Stimulated activated memory B cell treated with anti-CD40 and anti-IgM and Interleukin-4, amounts not matched to agents 10 μg/mL and 1 μg/mL and 100 μg/mL, for 72 hours (primary cell): ENCODE data around the gene RPS25.
"Not testable (repeated sequence)": the region's sequence is repeated elsewhere in the genome, so short reads cannot be mapped to it uniquely, and the experiment has no call there.

Source experiments
- ATAC-seq: fragments of 150-1000 bp; cut with Tn5 transposase; 2 replicates; pipeline ENCODE4 v1.10.0; 2021
- H3K27ac Mint-ChIP-seq: one replicate; pipeline ENCODE4 v1.8.0; 2022; ENCODE audit warnings: mild to moderate bottlenecking, mixed read lengths
- H3K27me3 Mint-ChIP-seq: one replicate; pipeline ENCODE4 v1.8.0; 2022; ENCODE audit warnings: mixed read lengths
- H3K36me3 Mint-ChIP-seq: one replicate; pipeline ENCODE4 v1.8.0; 2022; ENCODE audit warnings: mixed read lengths
- H3K4me1 Mint-ChIP-seq: one replicate; pipeline ENCODE4 v1.8.0; 2022; ENCODE audit warnings: mixed read lengths
- H3K4me3 Mint-ChIP-seq: one replicate; pipeline ENCODE4 v1.8.0; 2022; ENCODE audit warnings: mild to moderate bottlenecking, moderate library complexity, mixed read lengths
- H3K9me3 Mint-ChIP-seq: one replicate; pipeline ENCODE4 v1.8.0; 2022; ENCODE audit warnings: mixed read lengths

Gene RPS25

GRCh38 chr11:119028346-119029068, 10.4 kb upstream of the RPS25 start:
- H3K27me3 Mint-ChIP-seq = no peaks in the 10 kb centered on the region
- H3K27ac Mint-ChIP-seq = peak overlapping the region; percentile 85
- no peaks in the 10 kb centered on the region for H3K9me3 Mint-ChIP-seq
- peaks cover 34% of the 10 kb centered on the region for H3K4me1 Mint-ChIP-seq
- no peak for ATAC-seq
- H3K36me3 Mint-ChIP-seq = peaks cover 22% of the 10 kb centered on the region
- H3K4me3 Mint-ChIP-seq = no peak overlapping the region

DNA sequence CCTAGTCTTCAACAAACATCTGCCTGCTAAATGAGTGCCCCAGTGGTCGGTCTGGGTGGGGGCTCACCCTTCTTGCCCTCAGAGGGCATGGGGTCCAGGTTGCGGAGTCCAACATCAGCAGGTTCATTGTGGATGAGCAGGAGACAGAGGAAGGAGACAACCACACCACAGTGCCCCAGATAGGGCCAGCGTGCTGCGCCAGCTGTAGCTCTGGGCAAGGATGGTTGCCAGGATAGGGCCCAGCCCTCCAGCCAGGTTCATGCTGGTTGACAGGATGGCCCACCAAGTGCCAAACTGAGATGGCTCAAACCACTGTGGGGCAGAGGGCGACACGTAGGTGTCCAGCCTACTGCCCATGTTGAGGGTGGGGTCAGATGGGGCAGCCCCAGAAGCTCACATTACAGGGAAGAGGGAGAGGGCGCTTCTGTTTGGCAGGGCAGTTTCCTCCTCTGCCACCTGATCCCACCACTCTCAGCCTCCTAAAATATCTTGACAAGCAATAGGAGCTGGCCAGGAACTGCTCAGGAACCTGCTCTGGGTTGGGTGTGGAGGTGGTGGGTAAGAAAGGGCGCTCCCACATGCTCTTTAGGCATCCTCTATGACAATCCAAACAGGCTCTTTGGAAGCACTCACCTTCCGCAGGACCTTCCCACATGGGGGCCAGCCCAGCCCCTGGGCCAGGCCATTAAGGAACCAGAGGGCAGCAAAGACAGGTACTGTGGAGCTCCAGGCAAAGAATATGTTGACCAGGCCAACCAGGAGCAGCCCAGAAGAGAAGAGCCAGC, 9.6 kb upstream of the RPS25 start:
- Mint-ChIP-seq H3K36me3 (peaks cover 29% of the 10 kb centered on the region), H3K4me3 (no peak overlapping the region), H3K27me3 (no peaks in the 10 kb centered on the region), H3K4me1 (peaks cover 38% of the 10 kb centered on the region), H3K9me3 (no peaks in the 10 kb centered on the region), H3K27ac (no peak overlapping the region)
- ATAC-seq = no peak

GRCh38 chr11:119026970-119027369, 8.8 kb upstream of the RPS25 start:
- Mint-ChIP-seq H3K9me3 (no peaks in the 10 kb centered on the region), H3K4me1 (peaks cover 38% of the 10 kb centered on the region), H3K4me3 (no peak overlapping the region), H3K27ac (no peak overlapping the region), H3K27me3 (no peaks in the 10 kb centered on the region), H3K36me3 (peaks cover 35% of the 10 kb centered on the region)
- ATAC-seq = no peak

- Mint-ChIP-seq H3K27me3 (no peaks in the 10 kb centered on the region), H3K9me3 (no peaks in the 10 kb centered on the region), H3K36me3 (peaks cover 41% of the 10 kb centered on the region), H3K4me1 (peaks cover 38% of the 10 kb centered on the region), H3K27ac (no peak overlapping the region), H3K4me3 (no peak overlapping the region)
- ATAC-seq = no peak
Observed at GRCh38 chr11:119025978-119026766, 8.0 kb upstream of the RPS25 start.

- Mint-ChIP-seq H3K27ac (no peak overlapping the region), H3K4me3 (no peak overlapping the region), H3K27me3 (no peaks in the 10 kb centered on the region), H3K9me3 (no peaks in the 10 kb centered on the region), H3K4me1 (peaks cover 38% of the 10 kb centered on the region), H3K36me3 (peaks cover 41% of the 10 kb centered on the region)
- no peak for ATAC-seq
Observed at GRCh38 chr11:119025541-119025940, 7.4 kb upstream of the RPS25 start.

- Mint-ChIP-seq H3K9me3 (no peaks in the 10 kb centered on the region), H3K4me3 (no peak overlapping the region), H3K36me3 (peaks cover 43% of the 10 kb centered on the region), H3K4me1 (peaks cover 41% of the 10 kb centered on the region), H3K27ac (no peak overlapping the region), H3K27me3 (no peaks in the 10 kb centered on the region)
- ATAC-seq = no peak
Observed at GRCh38 chr11:119025099-119025473, 6.9 kb upstream of the RPS25 start.

- peaks cover 40% of the 10 kb centered on the region for H3K4me1 Mint-ChIP-seq
- ATAC-seq = no peak
- no peak overlapping the region for H3K4me3 Mint-ChIP-seq
- no peaks in the 10 kb centered on the region for H3K27me3 Mint-ChIP-seq
- peaks cover 47% of the 10 kb centered on the region for H3K36me3 Mint-ChIP-seq
- H3K9me3 Mint-ChIP-seq = no peaks in the 10 kb centered on the region
- H3K27ac Mint-ChIP-seq = peak overlapping the region; percentile 44
Observed at GRCh38 chr11:119024430-119025098, 6.4 kb upstream of the RPS25 start.

DNA sequence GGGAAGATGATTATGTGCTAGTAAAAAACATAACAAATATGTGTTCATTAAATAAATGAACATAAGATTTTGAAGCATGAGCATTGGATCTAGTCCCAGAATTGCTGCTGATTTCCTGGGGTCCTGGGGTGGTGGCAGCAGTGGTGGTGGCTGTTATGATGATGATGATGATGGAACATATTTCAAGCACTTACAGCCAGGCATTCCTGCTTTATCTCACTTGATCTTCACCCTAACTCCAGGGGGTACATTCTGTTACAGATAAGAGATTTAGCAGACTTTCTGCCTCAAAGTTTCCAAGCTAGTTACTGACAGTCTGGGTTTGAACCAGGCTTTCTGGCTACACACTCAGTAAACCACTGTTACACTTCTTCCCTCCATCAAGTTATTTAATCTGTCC, 5.6 kb upstream of the RPS25 start:
- ATAC-seq = no peak
- peaks cover 47% of the 10 kb centered on the region for H3K36me3 Mint-ChIP-seq
- no peaks in the 10 kb centered on the region for H3K9me3 Mint-ChIP-seq
- H3K4me3 Mint-ChIP-seq = no peak overlapping the region
- no peaks in the 10 kb centered on the region for H3K27me3 Mint-ChIP-seq
- no peak overlapping the region for H3K27ac Mint-ChIP-seq
- H3K4me1 Mint-ChIP-seq = peaks cover 36% of the 10 kb centered on the region

- H3K4me1 Mint-ChIP-seq = peaks cover 28% of the 10 kb centered on the region
- H3K4me3 Mint-ChIP-seq = no peak overlapping the region
- H3K27me3 Mint-ChIP-seq = no peaks in the 10 kb centered on the region
- H3K36me3 Mint-ChIP-seq = peaks cover 56% of the 10 kb centered on the region
- H3K9me3 Mint-ChIP-seq = no peaks in the 10 kb centered on the region
- no peak overlapping the region for H3K27ac Mint-ChIP-seq
- ATAC-seq = no peak
Observed at GRCh38 chr11:119021631-119022030, 3.5 kb upstream of the RPS25 start.

DNA sequence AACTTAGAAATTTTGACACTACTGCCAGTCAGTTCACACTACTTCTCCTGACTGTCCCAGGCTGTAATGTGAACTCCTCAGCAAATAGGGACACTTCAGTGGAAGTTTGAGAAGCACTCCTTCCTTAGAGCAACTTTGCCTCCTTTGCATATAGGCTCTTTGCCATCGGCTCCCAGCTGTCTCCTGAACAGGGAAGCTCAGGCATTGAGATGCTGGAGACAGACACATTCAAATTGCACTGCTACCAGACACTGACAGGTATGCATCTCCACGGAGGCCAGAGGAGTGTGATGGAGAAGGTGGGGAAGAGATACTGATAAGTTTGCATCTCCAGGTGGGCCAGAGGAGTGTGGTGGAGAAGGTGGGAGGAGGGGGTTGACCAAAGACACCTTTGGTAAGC, 1.9 kb upstream of the RPS25 start:
- H3K27me3 Mint-ChIP-seq = no peaks in the 10 kb centered on the region
- peak overlapping the region; percentile 95 for H3K27ac Mint-ChIP-seq
- H3K36me3 Mint-ChIP-seq = peaks cover 62% of the 10 kb centered on the region
- peak overlapping the region; percentile 95 for H3K4me3 Mint-ChIP-seq
- H3K4me1 Mint-ChIP-seq = peaks cover 40% of the 10 kb centered on the region
- ATAC-seq = no peak
- H3K9me3 Mint-ChIP-seq = no peaks in the 10 kb centered on the region

DNA sequence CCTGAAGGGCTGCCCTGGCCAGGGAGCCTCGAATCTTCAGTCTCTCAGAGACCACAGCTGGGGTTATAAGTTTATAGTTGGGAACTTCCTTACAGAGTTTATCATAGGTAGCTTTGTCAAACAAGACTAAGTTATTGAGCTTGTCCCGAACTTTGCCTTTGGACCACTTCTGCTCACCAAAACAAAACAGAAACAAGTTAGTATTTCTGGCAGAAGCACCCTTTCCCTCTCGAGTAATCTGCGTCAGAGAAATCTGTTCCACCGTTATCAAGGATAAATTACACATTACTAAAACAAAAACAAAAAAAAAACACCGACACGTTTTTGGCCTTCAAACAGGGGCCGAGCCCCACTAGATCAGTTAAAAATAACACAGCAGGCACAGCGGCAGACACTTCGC, 766 bp downstream of the RPS25 start:
- not testable (repeated sequence) for H3K9me3 Mint-ChIP-seq, ATAC-seq, H3K27me3 Mint-ChIP-seq
- peaks cover 58% of the 10 kb centered on the region for H3K36me3 Mint-ChIP-seq
- H3K4me1 Mint-ChIP-seq = peaks cover 24% of the 10 kb centered on the region
- peak overlapping the region; percentile 95 for H3K4me3 Mint-ChIP-seq
- H3K27ac Mint-ChIP-seq = peak overlapping the region; percentile 95

DNA sequence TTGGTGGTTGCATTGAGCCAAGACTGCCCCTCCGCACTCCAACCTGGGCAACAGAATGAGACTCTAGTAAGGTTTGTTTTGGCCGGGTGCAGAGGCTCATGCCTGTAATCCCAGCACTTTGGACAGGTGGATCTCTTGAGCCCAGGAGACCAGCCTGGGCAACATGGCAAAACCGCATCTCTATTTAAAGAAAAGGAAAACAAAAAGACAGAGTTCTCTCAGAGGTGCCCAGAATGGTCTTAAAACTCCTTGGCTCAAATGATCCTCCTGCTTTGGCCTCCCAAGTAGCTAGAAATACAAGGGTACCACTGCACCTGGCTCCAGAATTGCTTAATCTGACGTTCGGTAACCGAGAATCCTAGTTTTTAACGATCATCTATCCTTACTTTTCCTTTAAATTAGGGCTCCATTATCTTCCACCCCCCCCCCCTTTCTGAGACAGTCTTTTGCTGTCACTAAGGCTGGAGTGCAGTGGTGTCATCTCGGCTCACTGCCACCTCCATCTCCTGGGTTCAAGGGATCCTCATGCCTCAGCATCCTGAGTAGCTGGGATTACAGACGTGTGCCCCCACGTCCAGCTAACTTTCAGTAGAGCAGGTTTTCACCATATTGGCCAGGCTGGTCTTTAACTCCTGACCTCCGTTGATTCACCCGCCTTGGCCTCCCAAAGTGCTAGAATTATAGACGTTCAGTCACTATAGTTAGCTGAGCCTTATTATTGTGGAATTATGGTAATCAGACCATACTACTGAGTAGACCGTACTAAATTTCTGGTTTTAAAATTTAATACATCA, 1.7 kb downstream of the RPS25 start:
- Mint-ChIP-seq H3K4me3 (peak overlapping the region; percentile 95), H3K36me3 (peaks cover 55% of the 10 kb centered on the region), H3K27ac (peak overlapping the region; percentile 95), H3K4me1 (peaks cover 24% of the 10 kb centered on the region), H3K27me3 (no peaks in the 10 kb centered on the region), H3K9me3 (no peaks in the 10 kb centered on the region)
- ATAC-seq = no peak

GRCh38 chr11:119015054-119015611, 3.0 kb downstream of the RPS25 start:
- ATAC-seq = no peak
- Mint-ChIP-seq H3K9me3 (no peaks in the 10 kb centered on the region), H3K4me1 (peaks cover 21% of the 10 kb centered on the region), H3K27ac (no peak overlapping the region), H3K36me3 (peaks cover 61% of the 10 kb centered on the region), H3K4me3 (no peak overlapping the region), H3K27me3 (no peaks in the 10 kb centered on the region)

GRCh38 chr11:119014209-119014924, 3.8 kb downstream of the RPS25 start:
- Mint-ChIP-seq H3K9me3 (no peaks in the 10 kb centered on the region), H3K27ac (no peak overlapping the region), H3K4me3 (no peak overlapping the region), H3K4me1 (peaks cover 14% of the 10 kb centered on the region), H3K27me3 (no peaks in the 10 kb centered on the region), H3K36me3 (peaks cover 60% of the 10 kb centered on the region)
- ATAC-seq = no peak
